ENCODE results near the gene SUSD4. TPM values are rescaled to one million over a fixed set of nuclear protein-coding genes. Genes with fewer than 3 reads are reported as not detected.

Gene SUSD4
- total and polyA plus RNA-seq, 2 of the 8 experiments (the other 6 are each of a cell fraction or from before 2014, with no cell fraction given) = 3.9 to 5.2 TPM

DNA sequence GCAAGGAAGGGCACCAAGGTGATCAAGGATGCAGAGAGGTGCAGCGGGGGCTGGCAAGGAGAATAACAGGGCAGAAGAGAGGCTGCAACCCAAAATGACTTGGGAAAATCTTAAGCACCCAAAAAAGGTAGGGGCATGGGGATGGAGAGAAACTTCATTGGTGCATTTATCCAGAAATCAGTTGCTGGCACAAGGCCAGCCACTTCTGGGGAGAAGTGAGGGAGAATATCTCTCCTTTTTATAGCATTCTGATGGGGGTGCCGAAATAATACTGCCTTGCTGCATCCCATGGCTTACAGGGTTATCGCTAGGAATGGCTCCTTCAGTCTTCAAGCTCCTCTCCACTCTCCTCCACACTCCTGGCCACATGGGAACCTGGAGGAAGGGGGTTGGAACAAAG, 47.9 kb downstream of the SUSD4 start:
- Histone ChIP-seq H3K79me2 (ENCODE audit: control insufficient read depth in 1 of 2, insufficient read depth in 2 of 2, low read length in 2 of 2) (no peaks in the 10 kb centered on the region), H3K56ac (replicated peaks; ENCODE audit: insufficient read length, low read depth, low read length) (no peak overlapping the region), H3K79me1 (ENCODE audit: low read depth, low read length) (no peaks in the 10 kb centered on the region), H3K23me2 (ENCODE audit: low read depth, low read length) (no peaks in the 10 kb centered on the region), H2BK5ac (ENCODE audit: low read depth, low read length) (no peak overlapping the region), H3K14ac (ENCODE audit: insufficient read length) (no peak overlapping the region), H3K23ac (ENCODE audit: insufficient read length) (no peak overlapping the region), H3K4me3 (ENCODE audit: extremely low read depth in 1 of 4, insufficient read depth in 2 of 4, low read depth in 3 of 4, low read length in 4 of 4) (no peak overlapping the region), H3K27ac (ENCODE audit: low read depth, low read length) (no peak overlapping the region), H3K4ac (replicated peaks; ENCODE audit: insufficient read length, low read depth, low read length) (no peak overlapping the region), H3K27me3 (replicated peaks in 1 of 4; ENCODE audit: control insufficient read depth in 3 of 4, extremely low read depth in 1 of 4, insufficient read depth in 3 of 4, low read length in 3 of 4) (no peaks in the 10 kb centered on the region), H2AFZ (ENCODE audit: low read length) (no peak overlapping the region), H4K8ac (ENCODE audit: extremely low read depth, insufficient read depth, low read length) (no peak overlapping the region), H2BK15ac (ENCODE audit: low read length) (no peak overlapping the region), H3K36me3 (ENCODE audit: control insufficient read depth in 2 of 4, insufficient read depth in 4 of 4, low read length in 3 of 4) (no peaks in the 10 kb centered on the region), H2BK20ac (ENCODE audit: low read length) (no peak overlapping the region), H4K20me1 (replicated peaks in 1 of 2; ENCODE audit: control insufficient read depth in 1 of 2, insufficient read depth in 2 of 2, low read length in 2 of 2) (no peaks in the 10 kb centered on the region), H3K4me2 (ENCODE audit: insufficient read depth in 1 of 2, low read depth in 2 of 2, low read length in 2 of 2) (no peak overlapping the region), H4K5ac (ENCODE audit: insufficient read length, low read depth, low read length) (no peak overlapping the region), H3K9ac (replicated peaks in 1 of 4; ENCODE audit: extremely low read depth in 1 of 4, low read depth in 3 of 4, low read length in 3 of 4) (no peak overlapping the region), H3K18ac (ENCODE audit: extremely low read depth, low read length) (no peak overlapping the region), H4K91ac (replicated peaks; ENCODE audit: insufficient read length, low read length) (no peak overlapping the region), H2BK120ac (replicated peaks; ENCODE audit: low read depth, low read length) (no peak overlapping the region), H2AK5ac (ENCODE audit: low read depth, low read length) (no peak overlapping the region), H3K4me1 (replicated peaks in 1 of 4; ENCODE audit: control insufficient read depth in 3 of 4, insufficient read depth in 4 of 4, low read length in 3 of 4) (peaks cover 2 to 12% (median 6%) of the 10 kb centered on the region in 4 experiments; a peak in 5 of 7 replicates), H3K9me3 (ENCODE audit: insufficient read depth in 2 of 2, low read depth in 1 of 2, low read length in 1 of 2) (no peaks in the 10 kb centered on the region), H2BK12ac (ENCODE audit: low read depth, low read length) (no peak overlapping the region)
- FAIRE-seq (no peak), DNase-seq (ENCODE audit: low read depth in 1 of 2, low spot score in 2 of 2) (no peak)
- WGBS, 2 experiments (ENCODE audit: extremely low coverage in 1 of 2, insufficient coverage in 1 of 2, insufficient read length in 1 of 2, insufficient replicate concordance in 2 of 2, low coverage in 1 of 2, low lambda C conversion rate in 2 of 2, missing lambda C conversion rate in 1 of 2) = 90% methylated on average over 3 of the region's 3 CpGs; no CpG with 5 or more reads in 1 of the 2 experiments
- CTCF ChIA-PET (ENCODE audit: partially characterized antibody) = interaction anchor here (0.6 to 1.0 kb wide), 2 partner anchors 170 to 350 kb away, joined by 3 read pairs; no protein-coding TSS in a partner anchor
- POLR2A ChIA-PET (ENCODE audit: partially characterized antibody) = no interaction called here
- TF ChIP-seq SAP30 (IDR thresholded peaks at IDR 0.05; ENCODE audit: insufficient read depth, insufficient replicate concordance, low read length) (no peak), TEAD4 (IDR thresholded peaks at IDR 0.05; ENCODE audit: low read depth, low read length) (no peak), SIRT6 (IDR thresholded peaks at IDR 0.05; ENCODE audit: low read length) (no peak), GABPA (IDR thresholded peaks at IDR 0.05; ENCODE audit: borderline replicate concordance, insufficient read depth, low read length) (no peak), EZH2 (IDR thresholded peaks at IDR 0.05; ENCODE audit: low read depth, low read length, severe bottlenecking) (no peak), YY1 (IDR thresholded peaks at IDR 0.05; ENCODE audit: low read depth, low read length) (no peak), E2F6 (IDR thresholded peaks at IDR 0.05) (no peak), POLR2AphosphoS5 (IDR thresholded peaks at IDR 0.05; ENCODE audit: low read depth, low read length) (no peak), GTF2F1 (IDR thresholded peaks at IDR 0.05; ENCODE audit: borderline replicate concordance, low read depth, low read length) (no peak), SP2 (IDR thresholded peaks at IDR 0.05; ENCODE audit: low read length) (no peak), SP4 (IDR thresholded peaks at IDR 0.05; ENCODE audit: low read length) (no peak)
- TF ChIP-seq, protein P1, sequence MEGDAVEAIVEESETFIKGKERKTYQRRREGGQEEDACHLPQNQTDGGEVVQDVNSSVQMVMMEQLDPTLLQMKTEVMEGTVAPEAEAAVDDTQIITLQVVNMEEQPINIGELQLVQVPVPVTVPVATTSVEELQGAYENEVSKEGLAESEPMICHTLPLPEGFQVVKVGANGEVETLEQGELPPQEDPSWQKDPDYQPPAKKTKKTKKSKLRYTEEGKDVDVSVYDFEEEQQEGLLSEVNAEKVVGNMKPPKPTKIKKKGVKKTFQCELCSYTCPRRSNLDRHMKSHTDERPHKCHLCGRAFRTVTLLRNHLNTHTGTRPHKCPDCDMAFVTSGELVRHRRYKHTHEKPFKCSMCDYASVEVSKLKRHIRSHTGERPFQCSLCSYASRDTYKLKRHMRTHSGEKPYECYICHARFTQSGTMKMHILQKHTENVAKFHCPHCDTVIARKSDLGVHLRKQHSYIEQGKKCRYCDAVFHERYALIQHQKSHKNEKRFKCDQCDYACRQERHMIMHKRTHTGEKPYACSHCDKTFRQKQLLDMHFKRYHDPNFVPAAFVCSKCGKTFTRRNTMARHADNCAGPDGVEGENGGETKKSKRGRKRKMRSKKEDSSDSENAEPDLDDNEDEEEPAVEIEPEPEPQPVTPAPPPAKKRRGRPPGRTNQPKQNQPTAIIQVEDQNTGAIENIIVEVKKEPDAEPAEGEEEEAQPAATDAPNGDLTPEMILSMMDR (IDR thresholded peaks at IDR 0.05; ENCODE audit: control extremely low read depth in 1 of 3, insufficient read depth in 1 of 3, low read depth in 1 of 3, low read length in 3 of 3) = no peak

Data from H1 (cell line).